GM10847 (cell line): Measurements from ENCODE around the gene TAS2R1.

Source experiments
- POLR2A ChIP-seq: IDR thresholded peaks from 2 replicates; pipeline ENCODE4 v1.6.1; 2011; ENCODE audit not compliant: insufficient read length; ENCODE audit errors: extremely low read depth

TAS2R1 gene

DNA sequence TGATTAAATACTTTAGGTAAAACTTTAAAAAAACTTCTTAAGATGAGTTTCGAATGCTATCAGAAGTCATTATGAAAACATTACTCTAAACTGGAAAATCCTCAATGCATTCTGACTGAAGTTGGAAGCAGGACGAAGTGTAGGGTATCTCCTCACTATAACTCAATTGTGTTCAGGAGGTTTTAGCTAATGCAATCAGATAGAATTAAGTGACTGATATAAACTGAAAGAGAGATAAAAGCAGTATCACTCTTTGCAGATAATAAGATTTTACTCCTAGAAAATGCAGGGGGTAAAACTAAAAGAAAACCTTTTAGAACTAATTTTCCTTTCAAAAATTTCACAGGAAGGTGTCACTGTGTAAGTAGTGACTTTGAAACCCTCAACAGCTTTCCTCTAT lies 22.1 kb downstream of the TAS2R1 start:
- no peak for TF ChIP-seq POLR2A

DNA sequence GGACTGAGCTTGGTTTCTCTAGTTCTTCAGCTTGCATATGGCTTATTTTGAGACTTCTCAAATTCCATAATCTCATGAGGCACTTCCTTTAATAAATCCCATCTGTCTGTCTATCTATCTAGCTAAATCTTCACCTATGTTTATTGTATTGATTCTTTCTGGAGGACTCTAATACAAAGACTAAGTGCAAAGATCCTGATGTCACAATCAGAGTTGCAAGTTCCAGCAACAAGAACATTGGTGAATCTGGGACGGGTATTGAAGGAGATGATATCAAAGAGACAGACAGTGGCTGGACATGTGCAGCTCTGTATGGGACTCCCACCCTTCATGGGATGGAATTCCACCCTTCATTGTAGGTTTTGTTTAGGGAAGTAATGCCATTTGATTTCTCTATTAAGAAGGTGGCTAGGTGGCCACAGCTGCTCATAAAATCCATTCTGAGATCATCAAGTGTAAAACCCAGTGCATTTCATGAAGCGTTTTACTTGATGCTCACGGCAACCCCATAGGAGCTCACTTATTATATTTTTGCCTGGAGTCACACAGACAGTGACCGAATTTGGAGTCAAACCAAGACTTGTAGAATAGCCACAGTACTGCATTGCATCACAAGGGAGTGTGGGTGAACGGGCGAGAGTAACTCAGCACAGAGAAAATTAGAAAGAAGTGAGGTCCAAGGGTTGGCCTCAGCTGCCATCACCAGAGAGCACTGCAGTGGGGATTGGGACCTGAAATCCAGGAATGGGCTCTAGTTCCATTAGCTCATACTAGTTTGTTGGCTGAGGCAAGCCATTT lies 24.9 kb downstream of the TAS2R1 start:
- TF ChIP-seq POLR2A: no peak

DNA sequence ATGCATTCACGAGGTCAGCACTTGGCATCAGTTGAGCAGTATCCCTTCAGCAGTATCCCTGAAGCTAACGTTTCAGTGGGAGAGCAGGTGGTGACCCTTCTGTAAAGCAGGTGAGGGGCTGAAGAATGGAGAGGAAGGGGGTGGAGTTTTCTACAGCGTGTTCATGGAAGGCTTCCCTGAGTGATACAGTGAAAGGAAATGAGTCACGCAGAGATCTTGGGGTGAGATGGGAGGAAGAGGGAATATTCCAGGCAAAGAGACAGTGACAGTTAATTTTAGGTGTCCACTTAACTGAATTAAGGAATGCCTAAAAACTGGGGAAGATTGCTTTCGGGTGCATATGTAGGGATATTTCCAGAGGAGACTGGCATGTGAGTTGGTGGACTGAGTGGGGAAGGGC lies 25.7 kb downstream of the TAS2R1 start:
- TF ChIP-seq POLR2A: no peak

DNA sequence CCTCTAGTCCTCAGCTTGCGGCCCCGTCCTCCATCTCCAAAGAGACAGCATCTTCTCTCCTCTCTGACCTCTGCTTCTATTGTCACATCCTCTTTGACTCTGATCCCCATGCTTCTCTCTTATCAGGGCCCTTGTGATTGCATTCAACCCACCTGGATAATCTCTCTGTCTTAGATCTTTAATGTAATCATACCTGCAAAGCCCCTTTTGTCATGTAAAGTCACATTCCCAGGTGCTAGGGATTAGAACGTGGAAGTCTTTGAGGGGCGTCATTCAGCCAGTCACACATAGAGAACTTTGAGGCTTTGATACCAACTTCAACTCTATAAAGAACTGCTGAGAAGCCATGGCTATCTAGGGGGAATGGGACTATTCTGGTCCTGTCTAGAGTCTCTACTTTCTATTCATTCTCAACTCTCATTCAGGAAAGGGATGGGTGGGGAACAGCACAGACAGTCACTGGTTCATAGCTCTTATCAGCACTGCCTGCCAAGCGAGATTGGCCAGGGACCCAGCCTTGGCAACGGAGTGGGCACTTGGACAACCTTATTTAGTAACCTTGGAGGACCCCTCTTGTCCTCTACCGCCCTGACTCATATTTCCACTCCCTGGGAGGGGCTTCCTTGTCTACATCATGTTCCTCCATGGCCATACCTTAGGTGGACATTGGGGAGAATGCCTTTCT lies 29.0 kb downstream of the TAS2R1 start:
- TF ChIP-seq POLR2A: no peak

DNA sequence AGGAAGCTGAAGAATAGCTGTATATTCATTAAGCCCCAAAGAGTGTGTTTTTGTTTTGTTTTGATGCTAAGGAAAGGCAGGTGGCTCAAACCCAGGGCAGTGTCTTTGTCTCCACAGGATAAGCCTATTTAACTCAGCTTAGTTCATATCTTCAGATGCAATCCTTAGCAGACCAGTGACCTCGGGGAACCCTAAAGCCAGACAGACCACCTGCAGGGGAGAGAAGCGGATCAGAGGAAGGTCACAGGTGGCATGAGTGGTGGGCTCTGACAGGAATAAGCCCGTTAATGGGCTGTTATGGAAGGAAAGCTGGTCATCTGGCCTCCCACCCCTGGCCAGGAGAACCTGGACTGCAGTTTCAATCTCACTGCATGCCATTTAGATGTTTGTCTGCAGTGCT lies 30.8 kb downstream of the TAS2R1 start:
- no peak for TF ChIP-seq POLR2A

DNA sequence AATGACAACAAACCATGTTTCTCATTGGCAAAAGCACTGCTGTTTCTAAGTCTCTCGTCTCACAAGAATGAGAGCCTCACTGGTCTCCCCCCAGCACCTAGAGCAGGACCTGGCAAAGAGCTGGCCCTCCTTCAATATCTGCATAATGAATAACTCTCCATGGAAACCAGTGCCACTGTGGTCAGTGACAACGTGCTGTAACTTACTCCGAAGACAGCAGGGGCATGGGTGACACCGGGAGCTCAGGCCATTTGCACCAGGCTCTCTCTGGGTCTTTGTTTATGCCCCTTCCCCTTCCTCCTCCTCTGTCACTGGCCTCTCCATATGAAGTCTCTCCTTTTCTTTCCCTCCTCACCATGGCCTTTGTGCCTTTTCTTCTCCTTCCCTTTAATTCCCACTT lies 33.3 kb downstream of the TAS2R1 start:
- no peak for TF ChIP-seq POLR2A

DNA sequence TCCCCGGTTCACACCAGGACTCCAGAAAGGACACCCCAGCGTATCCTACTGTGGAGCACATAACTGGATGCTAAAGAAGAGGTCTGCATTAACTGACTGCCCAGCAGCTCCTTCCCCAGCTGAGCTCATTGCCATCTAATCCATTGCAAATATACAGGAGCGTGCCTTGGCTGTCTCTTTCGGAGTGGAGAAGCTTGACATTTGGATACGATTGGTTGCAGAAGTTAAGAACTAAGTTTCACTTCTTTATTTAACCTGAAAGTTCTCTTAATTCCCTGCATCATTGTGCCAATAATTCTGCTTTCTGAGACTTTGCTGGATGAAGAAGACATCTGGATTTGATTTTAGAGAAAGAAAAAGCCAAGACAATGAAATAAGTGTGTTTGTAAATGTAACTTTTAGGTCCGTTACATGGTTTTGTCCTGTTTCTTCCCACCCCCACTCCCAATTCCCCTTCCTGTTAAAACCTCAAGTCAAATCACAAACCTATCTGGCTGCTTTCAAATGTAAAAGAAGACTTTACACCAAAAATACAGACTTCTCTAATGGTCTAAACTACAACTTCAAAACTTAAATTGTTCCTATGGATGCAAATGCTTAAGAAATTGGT lies 33.9 kb downstream of the TAS2R1 start:
- no peak for TF ChIP-seq POLR2A

DNA sequence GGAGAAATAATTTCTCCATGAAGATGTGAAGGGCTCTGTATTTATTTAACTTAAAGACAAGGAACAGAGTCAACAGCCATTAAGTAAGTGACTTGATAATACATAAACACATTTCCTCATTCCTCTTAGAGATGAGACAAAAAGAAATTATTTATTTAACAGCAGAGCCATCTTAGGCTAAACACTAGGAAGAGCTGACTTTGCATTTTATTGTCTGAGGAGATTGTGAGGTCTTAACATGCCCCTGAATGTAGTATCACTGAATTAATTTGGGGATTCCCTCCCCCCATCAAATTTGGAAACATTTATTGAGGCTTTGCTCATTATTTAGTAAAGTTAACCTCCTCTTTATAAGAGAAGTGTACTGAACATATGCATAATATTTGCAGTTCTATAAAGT lies 35.2 kb downstream of the TAS2R1 start:
- TF ChIP-seq POLR2A: no peak

DNA sequence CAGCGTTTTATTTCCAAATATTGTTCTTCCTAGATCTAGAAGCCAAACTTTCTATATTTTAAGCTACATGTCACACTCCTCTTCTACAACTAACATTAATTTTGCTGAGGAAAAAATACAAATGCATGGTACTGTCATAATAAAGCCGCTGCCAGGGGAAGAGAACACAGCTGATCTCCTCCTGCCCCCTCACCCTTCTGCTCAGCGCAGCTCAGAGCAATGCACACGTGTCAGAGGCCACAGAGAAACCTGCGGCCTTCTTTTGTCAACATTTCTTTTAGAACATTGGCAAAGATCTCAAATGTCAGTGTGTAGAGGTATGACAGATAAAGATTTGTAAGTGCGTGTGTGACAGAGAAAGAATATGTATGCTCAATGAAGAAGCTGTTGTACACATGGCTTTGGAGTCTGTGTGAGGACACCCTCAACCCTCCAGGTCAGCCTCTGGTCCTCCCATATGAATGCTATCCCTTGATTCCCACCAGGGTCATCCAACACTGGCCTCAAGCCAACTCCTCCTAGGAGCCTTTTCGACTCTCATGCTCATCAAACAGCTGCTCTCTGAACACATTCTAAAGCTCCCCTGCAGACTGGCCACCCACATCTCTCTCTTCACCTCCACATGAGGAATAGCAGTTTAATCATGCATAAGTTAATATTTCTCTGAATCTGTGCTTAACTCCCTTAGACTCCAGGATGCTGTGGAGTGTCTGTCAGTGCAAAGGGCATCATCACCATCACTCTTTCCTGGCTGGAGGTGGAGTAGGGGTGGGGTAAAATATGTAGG lies 40.9 kb downstream of the TAS2R1 start:
- TF ChIP-seq POLR2A: no peak

DNA sequence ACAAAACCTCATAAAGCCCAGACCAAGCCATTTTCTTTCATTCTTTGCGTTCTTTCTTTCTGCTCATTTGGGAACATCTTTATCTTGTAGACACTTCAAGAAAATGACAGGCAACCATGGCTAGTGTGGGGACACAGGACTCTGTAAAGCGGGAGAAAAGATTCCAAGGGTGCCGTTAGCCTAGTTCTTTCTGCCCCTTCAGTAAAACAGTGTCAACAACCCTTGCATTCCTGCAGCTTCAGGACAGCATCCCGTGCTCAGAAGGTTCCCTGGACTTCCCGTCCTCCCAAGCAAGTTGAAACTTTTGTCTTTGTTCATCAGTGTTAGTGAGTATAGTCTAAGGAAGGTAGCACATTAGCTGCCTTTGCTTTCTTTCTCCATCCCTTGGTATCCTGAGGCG lies 41.9 kb downstream of the TAS2R1 start:
- TF ChIP-seq POLR2A: no peak

DNA sequence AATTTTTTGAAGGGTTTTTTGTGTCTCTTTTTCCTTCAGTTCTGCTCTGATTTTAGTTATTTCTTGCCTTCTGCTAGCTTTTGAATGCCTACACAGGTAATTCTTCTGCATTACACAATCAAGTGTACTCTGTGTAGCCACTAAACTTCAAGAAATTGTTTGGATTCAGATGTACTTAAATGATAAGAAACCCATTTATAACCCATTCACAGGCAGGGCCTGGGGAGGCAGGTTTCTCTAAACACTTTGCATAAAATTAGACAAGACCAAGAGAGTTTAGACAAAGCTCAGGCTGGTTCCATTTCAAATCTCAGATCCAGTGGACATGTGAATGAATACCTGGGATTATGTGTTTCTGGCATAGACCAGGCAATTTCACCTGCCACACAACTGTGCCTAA lies 43.0 kb downstream of the TAS2R1 start:
- no peak for TF ChIP-seq POLR2A

DNA sequence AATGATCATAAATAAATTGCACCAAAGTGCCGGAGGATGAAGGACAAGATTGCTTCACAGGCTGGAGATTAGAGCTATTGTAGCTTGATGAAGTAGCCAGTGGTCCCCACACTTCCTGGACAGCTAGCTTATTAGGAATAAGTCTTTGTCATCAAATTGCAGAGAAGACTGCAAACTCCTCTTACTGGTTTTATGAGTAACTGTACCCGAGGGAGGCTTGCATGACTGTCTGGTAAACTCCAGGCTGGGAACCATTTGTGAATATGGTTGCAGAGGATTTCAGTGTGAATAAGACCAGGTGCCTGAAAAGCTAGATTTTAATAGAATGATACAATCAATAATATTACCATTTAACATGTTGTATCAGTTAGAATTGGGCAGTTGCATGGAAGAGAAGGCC lies 47.7 kb downstream of the TAS2R1 start:
- TF ChIP-seq POLR2A: no peak
